HepG2 (cell line): Measurements from ENCODE around the gene RHBDD3. TPM values are rescaled to one million over a fixed set of nuclear protein-coding genes. Genes with fewer than 3 reads are reported as not detected.

Source experiments
- ATAC-seq: fragments of 200-7000 bp; cut with Tn5 transposase; 3 replicates; pipeline ENCODE4 v1.9.1; 2020; ENCODE audit warnings: mild to moderate bottlenecking, moderate library complexity
- BruUV-seq: library from RNA; stranded (reverse); fragments of 400-500 nt; replicated peaks from 2 replicates; lab custom pipeline; 2021; lab: Mats Ljungman, UMichigan
- CTCF ChIA-PET: fragments of 300-600 bp; formaldehyde crosslinking; extraction: SDS; loops from one replicate; lab custom pipeline; 2021; ENCODE audit warnings: low total read pairs, inconsistent platforms, low intra/inter-chr PET ratio; lab: Yijun Ruan, JAX
- POLR2A ChIA-PET: fragments of 350-600 bp; sonication (Branson Sonifier 250); formaldehyde crosslinking; loops from one replicate; lab custom pipeline; 2020; ENCODE audit warnings: antibody characterized with exemption, inconsistent platforms; lab: Yijun Ruan, JAX
- DNase-seq: peaks from one replicate; pipeline ENCODE4 v3.0.0-alpha.2; 2015; ENCODE audit warnings: low spot score
- FAIRE-seq: peaks from 3 replicates; lab custom pipeline; 2011; peaks lifted over from hg19 to GRCh38; lab: Jason Lieb, UNC
- H2AFZ ChIP-seq: one replicate; pipeline ENCODE4 v1.6.1; 2011; ENCODE audit warnings: low read length, inconsistent platforms
- H3K27ac ChIP-seq: fragments of 300-600 bp; 3 replicates; pipeline ENCODE4 v1.8.0; 2011; ENCODE audit warnings: mixed run types, mild to moderate bottlenecking, mixed read lengths, low read length, inconsistent platforms; ENCODE audit not compliant: insufficient read depth; ENCODE audit errors: extremely low read length
- H3K27me3 ChIP-seq, 2 experiments: fragments of 200-600 bp in 1 of 2; 2 replicates in 1 of 2; 3 replicates in 1 of 2; pipeline versions ENCODE4 v1.6.0 to v1.8.0; 2011; ENCODE audit warnings: low read length in 2 of 2, mild to moderate bottlenecking in 2 of 2, moderate library complexity in 2 of 2, inconsistent platforms in 1 of 2; ENCODE audit not compliant: insufficient read depth in 2 of 2, control insufficient read depth in 1 of 2
- H3K36me3 ChIP-seq, 2 experiments: fragments of 200-600 bp in 1 of 2; replicated peaks in 1 of 2; 2 replicates in 1 of 2; 3 replicates in 1 of 2; pipeline versions ENCODE4 v1.5.1 to v1.8.0; 2011; ENCODE audit warnings: low read length in 2 of 2, inconsistent platforms in 1 of 2; ENCODE audit not compliant: insufficient read depth in 2 of 2, control insufficient read depth in 1 of 2
- H3K4me1 ChIP-seq: 2 replicates; pipeline ENCODE4 v1.5.1; 2012; ENCODE audit warnings: low read length, inconsistent platforms; ENCODE audit not compliant: insufficient read depth
- H3K4me2 ChIP-seq: 2 replicates; pipeline ENCODE4 v1.6.0; 2011; ENCODE audit warnings: low read depth, low read length, inconsistent platforms
- H3K4me3 ChIP-seq, 3 experiments: fragments of 200-600 bp in 1 of 3; sonication (generic), shearing (Covaris generic) in 1 of 3; replicated peaks in 1 of 3; 2 replicates each; pipeline ENCODE4 v1.5.1; 2011 to 2016; ENCODE audit warnings: low read length in 3 of 3, inconsistent platforms in 2 of 3, low read depth in 2 of 3, mild to moderate bottlenecking in 2 of 3, control low read depth in 1 of 3, mixed read lengths in 1 of 3; ENCODE audit not compliant: insufficient read depth in 1 of 3
- H3K79me2 ChIP-seq: one replicate; pipeline ENCODE4 v1.6.1; 2011; ENCODE audit warnings: low read length, inconsistent platforms; ENCODE audit not compliant: insufficient read depth
- H3K9ac ChIP-seq: 2 replicates; pipeline ENCODE4 v1.6.0; 2011; ENCODE audit warnings: mild to moderate bottlenecking, low read depth, low read length, inconsistent platforms; ENCODE audit not compliant: insufficient read depth
- H3K9me3 ChIP-seq: 2 replicates; pipeline ENCODE4 v1.5.1; 2012; ENCODE audit warnings: mild to moderate bottlenecking, low read length
- H4K20me1 ChIP-seq: 2 replicates; pipeline ENCODE4 v1.6.0; 2011; ENCODE audit warnings: inconsistent platforms, mild to moderate bottlenecking, low read length, moderate library complexity; ENCODE audit not compliant: insufficient read depth
- AGO2 ChIP-seq: fragments of 200-400 bp; formaldehyde crosslinking; optimal IDR thresholded peaks from 2 replicates; pipeline ENCODE3; 2017; ENCODE audit warnings: mild to moderate bottlenecking, low read depth, low read length, moderate library complexity
- ETS1 ChIP-seq: sonication (generic); formaldehyde crosslinking; IDR thresholded peaks from 2 replicates; pipeline ENCODE4 v1.4.0; 2020; ENCODE audit warnings: missing genetic modification reagents
- GTF2F1 ChIP-seq: fragments of 150-350 bp; IDR thresholded peaks from 2 replicates; pipeline ENCODE4 v1.6.1; 2014; ENCODE audit warnings: low read length
- MBNL3 ChIP-seq: fragments of 250-450 bp; sonication (Bioruptor Pico); conservative IDR thresholded peaks from 2 replicates; pipeline ENCODE4 v1.8.0; 2022; ENCODE audit warnings: mild to moderate bottlenecking, inconsistent platforms
- RBFOX2 ChIP-seq: fragments of 200-400 bp; formaldehyde crosslinking; IDR thresholded peaks from 2 replicates; pipeline ENCODE4 v1.6.1; 2017; ENCODE audit warnings: low read depth, mild to moderate bottlenecking, low read length
- ZNF619 ChIP-seq: sonication (generic); formaldehyde crosslinking; IDR thresholded peaks from 2 replicates; pipeline ENCODE4 v1.4.0; 2020; ENCODE audit warnings: mild to moderate bottlenecking, missing genetic modification reagents
- WGBS: methylation state at CpG from one replicate; pipeline ENCODE4 v1.1.6; 2017; ENCODE audit warnings: low lambda C conversion rate; 5-methylcytosine and 5-hydroxymethylcytosine counted together
- in situ Hi-C: cut with HindIII; loops from 2 replicates; pipeline ENCODE4 v1.10.0; 2017; ENCODE audit warnings: low pct_unique_long_range_greater_than_20kb; ENCODE audit not compliant: extremely low pct_ligation_motif_present
- intact Hi-C: fragments of 100-400 bp; cut with micrococcal nuclease; formaldehyde crosslinking; loops from one replicate; pipeline ENCODE4 v1.10.0; 2022; ENCODE audit not compliant: unreplicated experiment
- polyA plus RNA-seq, 8 experiments: library from polyadenylated mRNA; depleted of rRNA in 3 of 8; stranded (reverse) in 7 of 8; unstranded in 1 of 8; fragments of >200 nt; fragmentation: Illumina TruSeq in 4 of 8; extraction: Trizol in 4 of 8; gene quantifications; 2 replicates each; pipeline versions ENCODE4 v1.2.1 to v1.2.3, GENCODE V29; 2011 to 2016; ENCODE audit warnings: low read depth in 4 of 8, missing spikeins in 1 of 8, mixed read lengths in 1 of 8; ENCODE audit not compliant: insufficient read depth in 1 of 8
- total RNA-seq, 5 experiments: library from RNA; depleted of rRNA; stranded (reverse); fragments of >200 nt; fragmentation: Illumina TruSeq; extraction: Trizol; gene quantifications; 2 replicates each; pipeline ENCODE4 v1.2.3, GENCODE V29; 2016; ENCODE audit warnings: low read depth in 1 of 5

Gene RHBDD3
- total and polyA plus RNA-seq, 2 of the 13 experiments (the other 11 are each of a cell fraction or from before 2014, with no cell fraction given), result 12.1 to 26.7 TPM

DNA sequence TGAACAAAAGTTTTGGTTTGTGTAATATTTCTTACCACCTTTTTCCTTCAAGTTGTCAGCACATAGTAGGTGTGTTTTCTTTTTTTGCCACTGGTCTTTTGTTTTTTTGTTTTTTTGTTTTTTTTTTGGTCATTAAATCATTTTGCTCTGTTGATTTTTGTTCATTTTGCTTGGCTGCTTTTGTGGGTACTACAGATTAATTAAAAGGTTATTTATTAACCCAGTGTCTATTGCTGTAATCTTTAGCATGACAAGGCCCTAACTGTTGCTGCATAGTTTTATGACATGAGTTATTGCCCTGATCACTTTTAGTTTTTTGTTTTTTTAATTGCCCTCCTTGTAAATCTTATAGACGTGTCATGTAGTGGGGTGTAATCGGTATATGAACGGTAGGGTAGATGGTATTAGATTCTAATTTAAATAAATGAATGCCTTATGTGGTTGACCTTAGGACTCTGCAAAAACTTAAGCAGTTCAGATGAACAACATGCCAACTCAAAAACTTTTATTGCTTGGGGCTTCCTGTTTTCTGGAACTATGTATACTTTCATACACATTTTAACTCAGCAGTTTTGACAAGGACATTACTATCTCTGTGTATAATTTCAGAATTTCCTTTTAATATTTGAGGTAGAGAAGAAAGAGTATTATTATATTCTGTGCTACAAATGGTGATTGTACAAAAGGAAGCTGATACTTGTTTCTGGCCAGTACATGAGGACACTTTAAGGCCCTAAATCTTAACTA lies 8.2 kb upstream of the RHBDD3 start (continued):
- TF ChIP-seq AGO2, result peak; percentile 10
- no peak for TF ChIP-seq MBNL3 (CRISPR knock-in tag)
- TF ChIP-seq ETS1 (CRISPR knock-in tag), result no peak
- no peak for TF ChIP-seq ZNF619 (CRISPR knock-in tag)

GRCh38 chr22:29275167-29275566 lies 7.4 kb upstream of the RHBDD3 start:
- H3K36me3 ChIP-seq, result peaks cover 26 to 76% of the 10 kb centered on the region in 2 experiments
- no peak overlapping the region for H3K9ac ChIP-seq
- WGBS, result 87% methylated on average over 3 of the region's 3 CpGs
- no peaks in the 10 kb centered on the region for H3K27me3 ChIP-seq
- in situ Hi-C loops, result no loop called here
- ATAC-seq (no peak), DNase-seq (no peak), FAIRE-seq (no peak)
- BruUV-seq, result no TSS peak
- peaks cover 68% of the 10 kb centered on the region for H3K4me1 ChIP-seq
- intact Hi-C loops, result no loop called here
- TF ChIP-seq GTF2F1 (no peak), RBFOX2 (0 out of 2 replicates have a peak, but pooled peaks have one; percentile 18)
- CTCF ChIA-PET, result no interaction called here
- H3K79me2 ChIP-seq, result peaks cover 94% of the 10 kb centered on the region
- H3K9me3 ChIP-seq, result no peaks in the 10 kb centered on the region
- no peak overlapping the region for H2AFZ ChIP-seq
- peak overlapping the region; percentile 53 for H3K27ac ChIP-seq
- H3K4me2 ChIP-seq, result peak overlapping the region; percentile 37
- POLR2A ChIA-PET, result no interaction called here
- H4K20me1 ChIP-seq, result peaks cover 79% of the 10 kb centered on the region
- H3K4me3 ChIP-seq, result no peak overlapping the region
